ENCODE data around the gene LCOR.

The LCOR gene

DNA sequence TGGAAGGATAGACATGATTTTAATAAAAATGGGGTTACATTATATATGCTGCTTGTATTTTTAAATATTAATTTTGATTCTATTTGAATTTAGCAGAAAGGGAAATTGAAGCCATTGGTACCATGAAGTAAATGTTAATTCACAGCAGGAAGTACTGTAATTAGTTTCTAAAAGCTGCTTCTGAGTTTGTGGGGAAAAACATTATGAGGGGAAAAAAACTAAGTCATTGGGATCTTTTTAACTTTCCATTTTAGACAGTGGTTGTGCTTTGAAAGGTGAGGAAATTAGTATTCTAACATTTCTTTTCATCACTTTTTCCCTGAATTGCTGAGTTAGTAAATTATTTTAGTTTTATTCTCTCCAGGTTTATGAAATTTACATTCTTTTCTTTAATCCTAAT is 41.0 kb downstream of the LCOR start:
- ATAC-seq (replicated peaks; ENCODE audit: extremely low read depth, poor library complexity, severe bottlenecking), result no peak
- no peak for DNase-seq (ENCODE audit: low spot score in 2 of 2)

DNA sequence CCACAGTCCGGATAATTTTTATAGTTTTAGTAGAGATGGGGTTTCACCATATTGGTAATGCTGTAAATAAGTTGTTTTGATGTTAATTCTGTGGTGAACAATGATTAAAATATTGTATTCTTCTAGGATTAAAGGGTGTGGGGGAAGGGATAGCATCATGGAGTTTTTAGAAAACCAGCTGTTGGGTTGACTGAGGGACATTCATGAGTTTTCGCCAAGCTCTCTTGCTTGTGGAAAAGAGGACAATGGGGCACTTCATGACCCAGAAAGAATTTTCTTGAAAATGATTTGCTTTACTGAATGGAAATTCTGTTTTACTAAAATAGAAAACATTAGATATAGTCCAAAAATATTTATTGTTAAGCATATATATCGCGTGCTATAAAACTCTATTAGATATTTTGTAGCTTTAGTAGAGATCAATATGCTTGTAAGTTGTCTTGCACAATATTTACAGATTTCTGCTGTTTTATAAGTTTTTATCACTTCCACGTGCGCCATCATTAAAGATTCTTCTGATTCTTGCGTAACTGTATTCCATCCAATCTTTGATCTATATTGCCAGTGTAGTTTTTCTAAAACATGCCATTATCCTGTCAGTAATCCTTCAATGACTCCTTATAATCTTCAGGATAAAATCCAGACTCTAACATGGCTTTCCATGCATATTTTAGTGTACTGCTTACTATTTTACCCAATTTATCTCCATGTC is 41.8 kb downstream of the LCOR start:
- H3K4me3 Mint-ChIP-seq, result no peak overlapping the region
- DNase-seq (ENCODE audit: low spot score in 2 of 2), result no peak
- ATAC-seq (replicated peaks; ENCODE audit: extremely low read depth, poor library complexity, severe bottlenecking), result no peak
- no peak overlapping the region for H3K27ac Mint-ChIP-seq (ENCODE audit: low read depth)
- H3K4me1 Mint-ChIP-seq, result peaks cover 62% of the 10 kb centered on the region
- no peaks in the 10 kb centered on the region for H3K27me3 Mint-ChIP-seq
- peaks cover 3% of the 10 kb centered on the region for H3K36me3 Mint-ChIP-seq (ENCODE audit: insufficient read depth)
- H3K9me3 Mint-ChIP-seq, result no peaks in the 10 kb centered on the region

More for the DNA sequence above, 41.0 kb downstream of the LCOR start:
- Mint-ChIP-seq H3K4me1 (peaks cover 53% of the 10 kb centered on the region), H3K36me3 (ENCODE audit: insufficient read depth) (peaks cover 1% of the 10 kb centered on the region), H3K27me3 (no peaks in the 10 kb centered on the region), H3K9me3 (no peaks in the 10 kb centered on the region), H3K27ac (ENCODE audit: low read depth) (peak overlapping the region; percentile 29), H3K4me3 (no peak overlapping the region)

DNA sequence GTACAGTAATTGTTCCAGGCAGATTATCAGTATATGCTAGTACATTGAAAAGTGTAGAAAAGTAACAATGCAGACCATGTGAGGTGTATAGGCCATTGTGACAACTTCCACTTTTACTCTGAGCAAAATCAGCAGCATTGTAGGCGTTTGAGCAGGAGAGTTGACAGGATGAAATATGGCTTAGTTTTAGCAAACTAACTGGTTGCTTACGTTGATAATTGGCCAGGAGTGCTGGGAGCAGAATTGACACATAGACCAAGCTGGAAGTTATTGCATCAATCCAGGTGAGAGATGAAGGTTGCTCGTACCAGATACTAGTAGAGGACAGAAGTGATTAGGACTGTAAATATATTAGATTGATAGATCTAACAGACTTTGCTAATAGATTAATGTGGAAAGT is 46.0 kb downstream of the LCOR start:
- ATAC-seq (replicated peaks; ENCODE audit: extremely low read depth, poor library complexity, severe bottlenecking) (no peak), DNase-seq (ENCODE audit: low spot score in 2 of 2) (no peak)
- Mint-ChIP-seq H3K27me3 (no peaks in the 10 kb centered on the region), H3K36me3 (ENCODE audit: insufficient read depth) (peaks cover 6% of the 10 kb centered on the region), H3K4me1 (peaks cover 73% of the 10 kb centered on the region), H3K4me3 (no peak overlapping the region), H3K9me3 (no peaks in the 10 kb centered on the region), H3K27ac (ENCODE audit: low read depth) (peak overlapping the region; percentile 54)

DNA sequence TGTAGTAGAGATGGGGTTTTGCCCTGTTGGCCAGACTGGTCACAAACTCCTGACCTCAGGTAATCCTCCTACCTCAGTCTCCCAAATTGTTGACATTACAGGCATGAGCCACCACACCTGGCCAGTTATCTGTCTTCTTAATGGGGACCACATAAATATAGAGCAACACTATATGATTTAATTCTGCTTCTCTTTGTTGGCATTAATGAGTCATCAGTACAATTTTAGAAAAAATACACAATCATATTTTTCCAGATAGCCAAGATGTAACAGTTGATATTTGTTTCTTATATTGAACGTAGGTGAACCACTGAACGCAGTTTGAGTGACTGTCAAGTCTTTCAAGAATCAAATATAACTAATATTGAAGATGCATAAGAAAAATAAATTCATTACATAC is 48.5 kb downstream of the LCOR start:
- H3K4me1 Mint-ChIP-seq, result peaks cover 61% of the 10 kb centered on the region

DNA sequence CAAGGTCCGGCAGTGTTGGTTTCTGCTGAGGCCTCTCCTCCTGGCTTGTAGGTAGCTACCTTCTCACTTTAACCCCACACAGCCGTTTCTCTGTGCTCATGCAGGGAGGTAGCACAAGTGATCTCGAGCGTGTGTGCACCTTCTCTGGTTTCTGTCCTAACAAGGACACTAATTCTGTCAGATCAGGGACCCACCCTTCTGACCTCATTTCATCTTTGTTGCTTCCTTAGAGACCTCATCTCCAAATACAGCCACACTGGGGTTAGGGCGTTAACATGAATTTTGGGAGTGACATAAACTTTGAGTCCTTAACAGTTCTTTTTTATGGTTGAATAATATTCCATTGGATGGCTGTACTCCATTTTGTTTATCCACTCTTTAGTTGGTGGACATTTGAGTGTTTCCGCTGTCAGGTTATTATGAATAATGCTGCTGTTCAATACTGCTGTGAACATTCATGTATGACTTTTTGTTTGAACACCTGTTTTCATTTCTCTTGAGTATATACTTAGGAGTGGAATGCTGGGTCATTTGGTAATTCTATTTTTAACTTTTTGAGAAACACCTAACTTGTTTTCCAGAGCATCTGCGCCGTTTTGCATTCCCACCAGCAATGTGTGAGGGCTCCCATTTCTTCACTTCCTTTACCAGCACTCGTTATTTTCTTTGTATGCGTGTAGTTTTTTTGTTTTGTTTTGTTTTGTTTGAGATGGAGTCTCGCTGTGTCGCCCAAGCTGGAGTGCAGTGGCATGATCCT is 57.5 kb downstream of the LCOR start:
- H3K36me3 Mint-ChIP-seq (ENCODE audit: insufficient read depth), result peaks cover 4% of the 10 kb centered on the region
- H3K27me3 Mint-ChIP-seq, result no peaks in the 10 kb centered on the region
- H3K4me3 Mint-ChIP-seq, result no peak overlapping the region
- DNase-seq (ENCODE audit: low spot score in 2 of 2) (no peak), ATAC-seq (replicated peaks; ENCODE audit: extremely low read depth, poor library complexity, severe bottlenecking) (no peak)
- no peaks in the 10 kb centered on the region for H3K9me3 Mint-ChIP-seq
- peaks cover 24% of the 10 kb centered on the region for H3K4me1 Mint-ChIP-seq
- no peak overlapping the region for H3K27ac Mint-ChIP-seq (ENCODE audit: low read depth)

More for the DNA sequence above, 48.5 kb downstream of the LCOR start:
- Mint-ChIP-seq H3K27me3 (no peaks in the 10 kb centered on the region), H3K36me3 (ENCODE audit: insufficient read depth) (peaks cover 7% of the 10 kb centered on the region), H3K4me3 (no peak overlapping the region), H3K9me3 (no peaks in the 10 kb centered on the region), H3K27ac (ENCODE audit: low read depth) (no peak overlapping the region)
- ATAC-seq (replicated peaks; ENCODE audit: extremely low read depth, poor library complexity, severe bottlenecking) (no peak), DNase-seq (ENCODE audit: low spot score in 2 of 2) (no peak)

DNA sequence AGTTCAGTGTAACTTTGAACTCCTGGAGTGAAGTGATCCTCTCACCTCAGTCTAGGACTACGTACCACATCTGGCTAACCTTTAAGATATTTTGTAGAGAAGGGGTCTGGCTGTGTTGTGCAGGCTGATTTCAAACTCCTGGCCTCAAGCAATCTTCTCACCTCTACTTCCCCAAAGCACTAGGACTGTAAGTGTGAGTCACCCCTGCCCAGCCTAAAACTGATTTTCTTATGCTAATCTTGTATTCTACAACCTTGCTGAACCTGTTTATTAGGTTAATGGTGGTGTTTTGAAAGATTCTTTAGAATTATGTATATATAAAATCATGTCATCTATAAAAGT is 58.0 kb downstream of the LCOR start:
- no peak for ATAC-seq (replicated peaks; ENCODE audit: extremely low read depth, poor library complexity, severe bottlenecking)

DNA sequence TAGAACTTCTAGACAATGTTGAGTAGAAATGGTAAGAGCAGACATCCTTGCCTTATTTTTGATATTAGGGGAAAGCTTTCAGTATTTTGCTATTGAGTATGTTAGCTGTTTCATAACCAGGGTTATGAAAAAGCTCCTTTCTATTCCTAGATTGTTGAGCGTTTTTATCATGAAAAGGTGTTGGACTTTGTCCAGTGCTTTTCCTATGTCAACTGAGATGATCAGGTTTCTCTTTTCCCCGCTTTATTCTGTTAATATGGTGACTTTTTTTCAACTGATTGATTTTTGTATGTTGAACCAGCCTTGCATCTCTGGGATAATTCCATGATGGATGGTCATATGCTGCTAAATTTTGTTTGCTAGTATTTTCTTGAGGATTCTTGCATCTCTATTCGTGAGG is 58.5 kb downstream of the LCOR start:
- ATAC-seq (replicated peaks; ENCODE audit: extremely low read depth, poor library complexity, severe bottlenecking) (no peak), DNase-seq (ENCODE audit: low spot score in 2 of 2) (no peak)
- Mint-ChIP-seq H3K9me3 (no peaks in the 10 kb centered on the region), H3K4me3 (no peak overlapping the region), H3K27ac (ENCODE audit: low read depth) (no peak overlapping the region), H3K36me3 (ENCODE audit: insufficient read depth) (peaks cover 2% of the 10 kb centered on the region), H3K27me3 (no peaks in the 10 kb centered on the region), H3K4me1 (peaks cover 33% of the 10 kb centered on the region)

More for the DNA sequence above, 58.0 kb downstream of the LCOR start:
- no peak for DNase-seq (ENCODE audit: low spot score in 2 of 2)
- Mint-ChIP-seq H3K9me3 (no peaks in the 10 kb centered on the region), H3K36me3 (ENCODE audit: insufficient read depth) (peaks cover 3% of the 10 kb centered on the region), H3K4me1 (peaks cover 28% of the 10 kb centered on the region), H3K27me3 (no peaks in the 10 kb centered on the region), H3K4me3 (no peak overlapping the region), H3K27ac (ENCODE audit: low read depth) (no peak overlapping the region)

DNA sequence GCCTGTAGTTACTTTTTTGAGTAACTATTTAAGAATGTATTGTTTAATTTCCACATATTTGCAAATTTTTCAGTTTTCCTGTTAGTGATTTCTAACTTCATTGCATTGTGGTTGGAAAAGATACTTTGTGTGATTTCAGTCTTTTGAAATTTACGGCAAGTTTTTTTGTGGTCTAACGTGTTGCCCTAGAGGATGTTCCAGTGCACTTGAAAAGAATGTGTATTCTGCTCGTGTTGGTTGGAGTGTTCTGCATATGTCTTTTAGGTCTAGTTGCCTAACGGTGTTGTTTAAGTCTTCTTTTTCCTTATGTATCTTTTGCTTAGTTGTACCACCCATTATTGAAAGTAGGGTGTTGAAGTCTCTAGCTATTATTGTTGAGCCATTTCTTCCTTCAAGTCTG is 59.7 kb downstream of the LCOR start:
- ATAC-seq (replicated peaks; ENCODE audit: extremely low read depth, poor library complexity, severe bottlenecking) (no peak), DNase-seq (ENCODE audit: low spot score in 2 of 2) (no peak)
- Mint-ChIP-seq H3K36me3 (ENCODE audit: insufficient read depth) (peaks cover 2% of the 10 kb centered on the region), H3K27ac (ENCODE audit: low read depth) (no peak overlapping the region), H3K9me3 (no peaks in the 10 kb centered on the region), H3K4me3 (no peak overlapping the region), H3K4me1 (peaks cover 42% of the 10 kb centered on the region), H3K27me3 (no peaks in the 10 kb centered on the region)

DNA sequence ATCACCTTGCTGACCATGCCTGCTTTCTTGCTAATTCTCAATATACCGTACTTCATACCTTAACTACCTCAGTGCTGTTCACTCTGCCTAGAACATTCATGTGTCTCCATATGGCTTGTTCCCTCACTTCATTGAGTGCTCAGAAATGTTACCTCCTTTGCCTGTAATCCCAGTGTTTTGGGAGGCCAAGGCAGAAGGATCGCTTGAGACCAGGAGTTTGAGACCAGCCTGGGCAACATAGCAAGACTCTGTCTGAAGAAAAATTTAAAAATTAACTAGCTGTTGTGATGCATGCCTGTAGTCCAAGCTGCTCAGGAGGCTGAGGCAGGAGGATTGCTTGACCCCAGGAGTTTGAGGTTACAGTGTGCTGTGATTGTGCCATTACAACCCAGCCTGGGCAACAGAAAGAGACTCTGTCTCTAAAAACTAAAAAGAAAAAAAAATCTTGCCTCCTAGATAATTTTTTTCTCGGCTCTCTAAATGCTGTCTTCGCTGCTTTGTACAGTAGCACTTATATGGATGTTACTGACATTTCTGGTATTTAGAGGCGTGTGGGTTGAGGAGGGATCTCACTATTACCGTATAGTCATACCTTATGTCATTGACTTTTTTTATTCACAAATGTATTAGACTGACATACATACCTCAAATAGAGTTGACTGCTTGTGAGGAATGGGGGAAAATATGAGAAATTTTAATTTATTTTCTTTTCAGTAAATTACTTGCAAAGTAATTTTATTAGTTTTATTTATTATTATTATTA is 63.7 kb downstream of the LCOR start:
- no peak overlapping the region for H3K27ac Mint-ChIP-seq (ENCODE audit: low read depth)
- DNase-seq (ENCODE audit: low spot score in 2 of 2) (no peak), ATAC-seq (replicated peaks; ENCODE audit: extremely low read depth, poor library complexity, severe bottlenecking) (no peak)
- no peak overlapping the region for H3K4me3 Mint-ChIP-seq
- peaks cover 50% of the 10 kb centered on the region for H3K4me1 Mint-ChIP-seq
- H3K36me3 Mint-ChIP-seq (ENCODE audit: insufficient read depth), result peaks cover 5% of the 10 kb centered on the region
- no peaks in the 10 kb centered on the region for H3K27me3 Mint-ChIP-seq
- H3K9me3 Mint-ChIP-seq, result no peaks in the 10 kb centered on the region

DNA sequence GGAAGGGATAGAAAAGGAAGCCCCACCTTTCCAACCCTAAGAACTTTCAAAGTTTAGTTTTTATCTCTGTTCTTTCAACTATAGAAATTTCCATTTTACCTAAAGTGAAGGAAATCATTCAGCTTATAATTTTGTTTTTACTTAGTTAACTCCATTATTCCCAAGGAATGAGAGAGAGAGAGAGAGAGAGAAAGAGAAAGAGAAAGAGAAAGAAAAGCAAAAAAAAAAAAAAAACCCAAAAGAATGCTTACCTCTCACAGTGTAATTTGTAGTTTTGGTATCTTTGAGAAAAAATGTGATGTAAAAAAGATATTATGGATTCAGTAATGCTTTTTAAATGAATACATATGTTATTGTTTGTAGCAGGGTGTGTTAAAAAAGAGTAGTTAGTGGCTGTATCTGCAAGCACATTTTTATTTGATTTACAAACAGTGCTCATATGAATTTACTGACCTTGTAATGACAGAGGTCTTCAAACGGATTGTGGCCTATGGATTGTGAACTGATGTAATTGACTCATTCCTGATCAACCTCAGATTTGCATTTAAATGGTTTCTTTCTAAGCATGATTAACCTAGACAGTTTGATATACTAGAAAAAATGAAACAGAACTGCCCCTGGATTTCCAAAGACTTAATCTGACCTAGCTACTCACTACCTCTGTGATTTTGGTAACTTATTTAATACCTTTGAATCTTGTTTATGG is 64.9 kb downstream of the LCOR start:
- DNase-seq (ENCODE audit: low spot score in 2 of 2), result no peak
- Mint-ChIP-seq H3K27me3 (no peaks in the 10 kb centered on the region), H3K4me1 (peaks cover 48% of the 10 kb centered on the region), H3K27ac (ENCODE audit: low read depth) (no peak overlapping the region), H3K9me3 (no peaks in the 10 kb centered on the region), H3K36me3 (ENCODE audit: insufficient read depth) (peaks cover 6% of the 10 kb centered on the region), H3K4me3 (no peak overlapping the region)
- no peak for ATAC-seq (replicated peaks; ENCODE audit: extremely low read depth, poor library complexity, severe bottlenecking)

DNA sequence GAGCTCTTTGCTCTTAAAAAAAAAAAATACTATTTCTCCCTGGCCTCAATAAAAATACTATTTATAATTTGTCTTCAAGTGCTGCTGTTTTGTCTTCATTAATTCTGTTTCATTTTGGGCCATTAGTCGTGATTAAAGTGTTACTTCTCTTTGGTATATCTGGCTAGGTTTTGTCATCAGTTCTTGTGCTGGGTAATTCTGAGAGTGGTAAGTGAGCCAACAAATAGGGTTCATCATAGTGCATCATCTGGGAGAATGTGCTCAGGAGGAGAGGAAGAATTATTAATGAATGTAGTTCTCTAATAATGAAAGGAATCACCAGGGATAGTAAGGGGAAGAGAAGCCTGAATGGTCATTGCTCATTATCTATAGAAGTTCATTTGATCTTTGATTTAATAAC is 70.0 kb downstream of the LCOR start:
- no peaks in the 10 kb centered on the region for H3K27me3 Mint-ChIP-seq
- no peak for DNase-seq (ENCODE audit: low spot score in 2 of 2)
- peak overlapping the region; percentile 6 for H3K4me3 Mint-ChIP-seq
- ATAC-seq (replicated peaks; ENCODE audit: extremely low read depth, poor library complexity, severe bottlenecking), result no peak
- H3K9me3 Mint-ChIP-seq, result no peaks in the 10 kb centered on the region
- peak overlapping the region; percentile 66 for H3K27ac Mint-ChIP-seq (ENCODE audit: low read depth)
- peaks cover 46% of the 10 kb centered on the region for H3K4me1 Mint-ChIP-seq
- H3K36me3 Mint-ChIP-seq (ENCODE audit: insufficient read depth), result peaks cover 4% of the 10 kb centered on the region

DNA sequence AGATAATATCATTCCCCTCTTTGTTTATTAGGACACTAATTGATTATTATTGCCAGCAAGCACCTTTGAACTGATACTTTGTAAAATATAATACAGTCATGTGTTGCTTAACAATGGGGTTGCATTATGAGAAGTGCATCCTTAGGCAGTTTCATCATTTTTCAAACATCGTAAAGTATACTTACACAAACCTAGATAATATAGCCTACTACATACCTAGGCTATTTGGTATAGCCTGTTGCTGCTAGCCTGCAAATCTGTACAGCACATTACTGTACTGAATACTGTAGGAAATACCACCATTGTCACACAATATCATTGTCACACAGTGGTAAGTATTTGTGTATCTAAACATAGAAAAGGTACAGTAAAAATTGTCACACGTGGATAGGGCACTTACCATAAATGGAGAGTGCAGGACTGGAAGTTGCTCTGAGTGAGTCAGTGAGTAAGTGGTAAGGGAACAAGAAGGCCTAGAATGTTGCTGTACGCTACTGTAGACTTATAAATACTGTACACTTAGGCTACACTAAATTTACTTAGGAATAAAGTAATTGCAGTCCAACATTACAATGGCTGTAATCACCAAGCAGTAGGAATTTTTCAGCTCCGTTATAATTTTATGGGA is 70.7 kb downstream of the LCOR start:
- DNase-seq (ENCODE audit: low spot score in 2 of 2) (no peak), ATAC-seq (replicated peaks; ENCODE audit: extremely low read depth, poor library complexity, severe bottlenecking) (peak; percentile 24)
- peaks cover 6% of the 10 kb centered on the region for H3K36me3 Mint-ChIP-seq (ENCODE audit: insufficient read depth)
- H3K4me1 Mint-ChIP-seq, result peaks cover 42% of the 10 kb centered on the region
- H3K27me3 Mint-ChIP-seq, result no peaks in the 10 kb centered on the region
- H3K9me3 Mint-ChIP-seq, result no peaks in the 10 kb centered on the region
- H3K27ac Mint-ChIP-seq (ENCODE audit: low read depth), result peak overlapping the region; percentile 22
- peak overlapping the region; percentile 6 for H3K4me3 Mint-ChIP-seq

Data from central memory CD8-positive, alpha-beta T cell (primary cell).